Left lung (tissue), 10 donors: ENCODE results near the gene ZSCAN31. TPM values are rescaled to one million over a fixed set of nuclear protein-coding genes. Genes with fewer than 3 reads are reported as not detected.
"Not testable (repeated sequence)": the region's sequence is repeated elsewhere in the genome, so short reads cannot be mapped to it uniquely, and the experiment has no call there.

Source experiments
- ATAC-seq: fragments of 200-7000 bp; cut with Tn5 transposase; one replicate; pipeline ENCODE4 v1.9.1; 2020; ENCODE audit warnings: moderate library complexity
- DNase-seq, 4 donors: peaks; one replicate each; pipeline ENCODE4 v3.0.0-alpha.2; 2013 to 2020
- H3K27ac ChIP-seq, 2 donors: fragments of 200-600 bp; sonication (generic) in 1 of 2; one replicate each; pipeline versions ENCODE4 v1.5.0 to v1.8.0; 2020 to 2021
- H3K27me3 ChIP-seq, 2 donors: fragments of 200-600 bp; sonication (generic) in 1 of 2; one replicate each; pipeline versions ENCODE4 v1.5.0 to v1.8.0; 2020 to 2021
- H3K36me3 ChIP-seq, 2 donors: fragments of 200-600 bp; sonication (generic) in 1 of 2; one replicate each; pipeline versions ENCODE4 v1.5.0 to v1.8.0; 2020 to 2021
- H3K4me1 ChIP-seq, 2 donors: fragments of 200-600 bp; one replicate each; pipeline ENCODE4 v1.8.0; 2021
- H3K4me3 ChIP-seq, 2 donors: fragments of 200-600 bp; sonication (generic) in 1 of 2; one replicate each; pipeline versions ENCODE4 v1.5.0 to v1.8.0; 2020 to 2021; ENCODE audit warnings: mild to moderate bottlenecking in 1 of 2
- H3K9me3 ChIP-seq, 2 donors: fragments of 200-600 bp; sonication (generic) in 1 of 2; one replicate each; pipeline versions ENCODE4 v1.5.0 to v1.8.0; 2020 to 2021
- CTCF ChIP-seq, 2 donors: fragments of 200-600 bp; sonication (generic) in 1 of 2; IDR thresholded peaks; one replicate each; pipeline versions ENCODE4 v1.5.0 to v1.8.0; 2021; ENCODE audit warnings: antibody characterized with exemption in 2 of 2
- intact Hi-C, 2 donors: fragments of 100-400 bp; cut with DNase I; formaldehyde crosslinking; loops; one replicate each; pipeline versions ENCODE4 v1.11.2 to v1.14.2; 2022
- polyA plus RNA-seq, 6 donors: library from polyadenylated mRNA; unstranded; fragments of 120-200 nt; gene quantifications; one replicate each; pipeline ENCODE4 v1.2.1, GENCODE V29; 2013; ENCODE audit not compliant: insufficient read length in 6 of 6
- total RNA-seq, 2 donors: library from RNA; stranded (reverse); fragmentation: NEBNext Ultra II Directional; extraction: Animal tissue kit (Norgen Biotek cat#: 25700); gene quantifications; one replicate each; pipeline ENCODE4 v1.2.1, GENCODE V29; 2021
- donor health status: DM: no; HTN: yes; CAD: no.
- donor health status: DM: no; HTN: no; CAD: no.

ZSCAN31 gene
- total and polyA plus RNA-seq, 8 donors = 7.1 to 30.8 (median 10.9) TPM

GRCh38 chr6:28333047-28333446 lies 2.9 kb downstream of the ZSCAN31 start:
- peaks cover 0 to 10% of the 10 kb centered on the region in 2 donors for H3K9me3 ChIP-seq
- TF ChIP-seq CTCF (IDR thresholded peaks at IDR 0.05) = no peak
- peaks cover 0 to 8% of the 10 kb centered on the region in 2 donors for H3K36me3 ChIP-seq
- ATAC-seq = no peak
- no peak overlapping the region for H3K27ac ChIP-seq
- no peak for DNase-seq
- H3K4me1 ChIP-seq = peaks cover 0 to 11% of the 10 kb centered on the region in 2 donors
- no peak overlapping the region for H3K4me3 ChIP-seq
- intact Hi-C loops = no loop called here
- H3K27me3 ChIP-seq = no peaks in the 10 kb centered on the region

- peaks cover 0 to 38% of the 10 kb centered on the region in 2 donors for H3K36me3 ChIP-seq
- H3K27me3 ChIP-seq = no peaks in the 10 kb centered on the region
- no peak for DNase-seq
- no peak overlapping the region for H3K27ac ChIP-seq
- no peak overlapping the region for H3K4me3 ChIP-seq
- TF ChIP-seq CTCF (IDR thresholded peaks at IDR 0.05) = no peak
- peaks cover 0 to 40% of the 10 kb centered on the region in 2 donors for H3K9me3 ChIP-seq
- H3K4me1 ChIP-seq = peaks cover 0 to 3% of the 10 kb centered on the region in 2 donors
- no peak for ATAC-seq
- intact Hi-C loops = no loop called here
Measured at GRCh38 chr6:28330041-28330440, 5.9 kb downstream of the ZSCAN31 start.

- Histone ChIP-seq H3K4me3 (no peak overlapping the region), H3K4me1 (no peaks in the 10 kb centered on the region), H3K9me3 (peaks cover 0 to 52% of the 10 kb centered on the region in 2 donors), H3K36me3 (peaks cover 0 to 48% of the 10 kb centered on the region in 2 donors), H3K27ac (no peak overlapping the region), H3K27me3 (no peaks in the 10 kb centered on the region)
- no peak for TF ChIP-seq CTCF (IDR thresholded peaks at IDR 0.05)
- intact Hi-C loops = no loop called here
- no peak for ATAC-seq
- no peak for DNase-seq
Measured at GRCh38 chr6:28326371-28326948, 9.5 kb downstream of the ZSCAN31 start.

- Histone ChIP-seq H3K4me3 (no peak overlapping the region), H3K4me1 (no peaks in the 10 kb centered on the region), H3K27me3 (no peaks in the 10 kb centered on the region), H3K27ac (no peak overlapping the region), H3K9me3 (peaks cover 0 to 48% of the 10 kb centered on the region in 2 donors), H3K36me3 (peaks cover 0 to 44% of the 10 kb centered on the region in 2 donors)
- ATAC-seq (no peak), DNase-seq (no peak)
- no peak for TF ChIP-seq CTCF (IDR thresholded peaks at IDR 0.05)
- intact Hi-C loops = no loop called here
Measured at GRCh38 chr6:28323813-28324424, 12.0 kb downstream of the ZSCAN31 start.

GRCh38 chr6:28322661-28323060 lies 13.3 kb downstream of the ZSCAN31 start:
- Histone ChIP-seq H3K4me3 (no peak overlapping the region), H3K9me3 (peaks cover 0 to 38% of the 10 kb centered on the region in 2 donors), H3K4me1 (no peaks in the 10 kb centered on the region), H3K27ac (no peak overlapping the region), H3K36me3 (peaks cover 0 to 37% of the 10 kb centered on the region in 2 donors), H3K27me3 (no peaks in the 10 kb centered on the region)
- intact Hi-C loops = no loop called here
- DNase-seq = no peak
- ATAC-seq = no peak
- TF ChIP-seq CTCF (IDR thresholded peaks at IDR 0.05) = no peak

GRCh38 chr6:28317866-28318265 lies 18.1 kb downstream of the ZSCAN31 start:
- H3K27ac ChIP-seq, H3K36me3 ChIP-seq, H3K9me3 ChIP-seq, H3K4me3 ChIP-seq, H3K4me1 ChIP-seq, DNase-seq, H3K27me3 ChIP-seq, intact Hi-C loops, ATAC-seq: not testable (repeated sequence)
